ENCODE measurements around the gene LRRIQ1. TPM values are rescaled to one million over a fixed set of nuclear protein-coding genes. Genes with fewer than 3 reads are reported as not detected.
A peak's percentile ranks its signal among the peaks of the same experiment; 100 is the strongest.

The LRRIQ1 gene
- total RNA-seq, 4 donors from 2014 or later = not detected

GRCh38 chr12:85277900-85278597 is 241.9 kb downstream of the LRRIQ1 start:
- in situ Hi-C loops (cut with MboI; ENCODE audit: low sequenced_read_pairs in 4 of 4) = no loop called here
- no peak for DNase-seq

GRCh38 chr12:85278598-85279448 is 242.7 kb downstream of the LRRIQ1 start:
- Histone ChIP-seq H3K27me3 (peaks cover 70 to 83% (median 77%) of the 10 kb centered on the region in 3 donors), H3K27ac (no peak overlapping the region), H3K4me1 (peaks cover 13 to 15% of the 10 kb centered on the region in 2 donors), H3K9me3 (no peaks in the 10 kb centered on the region), H3K36me3 (no peaks in the 10 kb centered on the region), H3K4me3 (no peak overlapping the region)
- no peak for ATAC-seq
- DNase-seq = no peak
- intact Hi-C loops (cut with DNase I; ENCODE audit: low total_unique reads) (no loop called here), in situ Hi-C loops (cut with MboI; ENCODE audit: low sequenced_read_pairs in 4 of 4) (no loop called here)
- no peak for TF ChIP-seq POLR2A (IDR thresholded peaks at IDR 0.05)
- TF ChIP-seq, protein P1, sequence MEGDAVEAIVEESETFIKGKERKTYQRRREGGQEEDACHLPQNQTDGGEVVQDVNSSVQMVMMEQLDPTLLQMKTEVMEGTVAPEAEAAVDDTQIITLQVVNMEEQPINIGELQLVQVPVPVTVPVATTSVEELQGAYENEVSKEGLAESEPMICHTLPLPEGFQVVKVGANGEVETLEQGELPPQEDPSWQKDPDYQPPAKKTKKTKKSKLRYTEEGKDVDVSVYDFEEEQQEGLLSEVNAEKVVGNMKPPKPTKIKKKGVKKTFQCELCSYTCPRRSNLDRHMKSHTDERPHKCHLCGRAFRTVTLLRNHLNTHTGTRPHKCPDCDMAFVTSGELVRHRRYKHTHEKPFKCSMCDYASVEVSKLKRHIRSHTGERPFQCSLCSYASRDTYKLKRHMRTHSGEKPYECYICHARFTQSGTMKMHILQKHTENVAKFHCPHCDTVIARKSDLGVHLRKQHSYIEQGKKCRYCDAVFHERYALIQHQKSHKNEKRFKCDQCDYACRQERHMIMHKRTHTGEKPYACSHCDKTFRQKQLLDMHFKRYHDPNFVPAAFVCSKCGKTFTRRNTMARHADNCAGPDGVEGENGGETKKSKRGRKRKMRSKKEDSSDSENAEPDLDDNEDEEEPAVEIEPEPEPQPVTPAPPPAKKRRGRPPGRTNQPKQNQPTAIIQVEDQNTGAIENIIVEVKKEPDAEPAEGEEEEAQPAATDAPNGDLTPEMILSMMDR (IDR thresholded peaks at IDR 0.05 in 4 of 5, conservative IDR thresholded peaks at IDR 0.05 in 1 of 5) = no peak

More at GRCh38 chr12:85277900-85278597, 241.9 kb downstream of the LRRIQ1 start:
- no peaks in the 10 kb centered on the region for H3K36me3 ChIP-seq
- peaks cover 70 to 83% (median 77%) of the 10 kb centered on the region in 3 donors for H3K27me3 ChIP-seq
- no peak for TF ChIP-seq POLR2A (IDR thresholded peaks at IDR 0.05)
- TF ChIP-seq, protein P1 (IDR thresholded peaks at IDR 0.05 in 4 of 5, conservative IDR thresholded peaks at IDR 0.05 in 1 of 5) = no peak
- no peak overlapping the region for H3K4me3 ChIP-seq
- H3K9me3 ChIP-seq = no peaks in the 10 kb centered on the region
- intact Hi-C loops (cut with DNase I; ENCODE audit: low total_unique reads) = no loop called here
- peaks cover 13 to 15% of the 10 kb centered on the region in 2 donors for H3K4me1 ChIP-seq
- no peak overlapping the region for H3K27ac ChIP-seq
- ATAC-seq = no peak

GRCh38 chr12:85279449-85280164 is 243.5 kb downstream of the LRRIQ1 start:
- TF ChIP-seq, protein P1 (IDR thresholded peaks at IDR 0.05 in 4 of 5, conservative IDR thresholded peaks at IDR 0.05 in 1 of 5) = no peak
- TF ChIP-seq POLR2A (IDR thresholded peaks at IDR 0.05) = no peak
- ATAC-seq = peak in 1 of 2 donors; percentile 16

GRCh38 chr12:85280165-85280983 is 244.2 kb downstream of the LRRIQ1 start, which contains the start of gene ALX1:
ALX1 (plus strand) TSS chr12:85280220; CDS start chr12:85280262, 42 bp downstream.
- Histone ChIP-seq H3K9me3 (no peaks in the 10 kb centered on the region), H3K36me3 (no peaks in the 10 kb centered on the region), H3K4me3 (peak within 1 kb of the TSS; percentile 43 to 59 (median 49)), H3K27ac (no peak within 1 kb of the TSS), H3K27me3 (peaks cover 62 to 73% (median 68%) of the 10 kb centered on the region in 3 donors), H3K4me1 (peaks cover 13 to 15% of the 10 kb centered on the region in 2 donors)
- DNase-seq (no peak), ATAC-seq (peak in 1 of 2 donors; percentile 47)
- intact Hi-C loops (cut with DNase I; ENCODE audit: low total_unique reads) = no loop called here
- TF ChIP-seq, protein P1 (IDR thresholded peaks at IDR 0.05 in 4 of 5, conservative IDR thresholded peaks at IDR 0.05 in 1 of 5) = no peak
- TF ChIP-seq POLR2A (IDR thresholded peaks at IDR 0.05) = no peak
- in situ Hi-C loops (cut with MboI; ENCODE audit: low sequenced_read_pairs in 4 of 4) = no loop called here

More at GRCh38 chr12:85279449-85280164, 243.5 kb downstream of the LRRIQ1 start:
- in situ Hi-C loops (cut with MboI; ENCODE audit: low sequenced_read_pairs in 4 of 4) = no loop called here
- H3K27me3 ChIP-seq = peaks cover 63 to 76% (median 70%) of the 10 kb centered on the region in 3 donors
- intact Hi-C loops (cut with DNase I; ENCODE audit: low total_unique reads) = no loop called here
- peaks cover 13 to 15% of the 10 kb centered on the region in 2 donors for H3K4me1 ChIP-seq
- H3K4me3 ChIP-seq = peak overlapping the region; percentile 43 to 59 (median 49)
- H3K36me3 ChIP-seq = no peaks in the 10 kb centered on the region
- H3K9me3 ChIP-seq = no peaks in the 10 kb centered on the region
- no peak for DNase-seq
- no peak overlapping the region for H3K27ac ChIP-seq
